Fibroblast of skin of left quadriceps (primary cell): ENCODE results near the gene FLAD1.

Source experiments
- DNase-seq, 2 experiments: peaks; one replicate each; pipeline ENCODE4 v3.0.0-alpha.2; 2013; ENCODE audit warnings: low read depth in 2 of 2

The FLAD1 gene

GRCh38 chr1:155016231-155016831 is 33.2 kb downstream of the FLAD1 start:
- DNase-seq = no peak

- peak; percentile 58 to 65 for DNase-seq
Observed at GRCh38 chr1:155017041-155017945, 34.1 kb downstream of the FLAD1 start.

- no peak for DNase-seq
Observed at GRCh38 chr1:155017946-155018316, 34.8 kb downstream of the FLAD1 start.

- DNase-seq = no peak
Observed at GRCh38 chr1:155018617-155019348, 35.6 kb downstream of the FLAD1 start.

- no peak for DNase-seq
Observed at GRCh38 chr1:155019377-155020245, 36.5 kb downstream of the FLAD1 start.

GRCh38 chr1:155022136-155022926 is 39.2 kb downstream of the FLAD1 start:
- DNase-seq = no peak

GRCh38 chr1:155022927-155023236 is 39.7 kb downstream of the FLAD1 start:
- no peak for DNase-seq

- no peak for DNase-seq
Observed at GRCh38 chr1:155023627-155024026, 40.5 kb downstream of the FLAD1 start.

- DNase-seq = no peak
Observed at GRCh38 chr1:155024315-155024714, 41.2 kb downstream of the FLAD1 start.

GRCh38 chr1:155026154-155026553 is 43.0 kb downstream of the FLAD1 start:
- DNase-seq = no peak

- no peak for DNase-seq
Observed at GRCh38 chr1:155026588-155026987, 43.4 kb downstream of the FLAD1 start.

- no peak for DNase-seq
Observed at GRCh38 chr1:155029513-155030242, 46.5 kb downstream of the FLAD1 start.

GRCh38 chr1:155030243-155030795 is 47.2 kb downstream of the FLAD1 start:
- no peak for DNase-seq

- no peak for DNase-seq
Observed at GRCh38 chr1:155030899-155031298, 47.8 kb downstream of the FLAD1 start.

- DNase-seq = no peak
Observed at GRCh38 chr1:155032886-155033285, 49.7 kb downstream of the FLAD1 start.

- DNase-seq = no peak
Observed at GRCh38 chr1:155033524-155033923, 50.4 kb downstream of the FLAD1 start, which contains the start of the genes DCST1 and DCST2. TSS of gene DCST1 (plus strand) at chr1:155033824. CDS start at chr1:155034037, 213 bp downstream. TSS of gene DCST2 (minus strand) at chr1:155033781. CDS start at chr1:155033701, 80 bp downstream.

- no peak for DNase-seq
Observed at GRCh38 chr1:155034318-155035208, 51.4 kb downstream of the FLAD1 start.

GRCh38 chr1:155035936-155036335 is 52.8 kb downstream of the FLAD1 start:
- DNase-seq = no peak

- DNase-seq = no peak
Observed at GRCh38 chr1:155037043-155037442, 53.9 kb downstream of the FLAD1 start.
